NB4 (cell line): Measurements from ENCODE around the gene NOX3.

ENCODE experiments used
- CTCF ChIP-seq: IDR thresholded peaks from one replicate; pipeline ENCODE4 v1.5.1; 2012; ENCODE audit warnings: low read depth, low read length
- POLR2A ChIP-seq: IDR thresholded peaks from 2 replicates; pipeline ENCODE4 v1.6.1; 2011; ENCODE audit warnings: mild to moderate bottlenecking; ENCODE audit not compliant: insufficient read length; ENCODE audit errors: extremely low read depth

GRCh38 chr6:155497273-155497672, 41.6 kb upstream of the NOX3 start:
- no peak for TF ChIP-seq CTCF
- no peak for TF ChIP-seq POLR2A
